ENCODE results near the gene CREB5.
"Not testable (repeated sequence)": the region's sequence is repeated elsewhere in the genome, so short reads cannot be mapped to it uniquely, and the experiment has no call there.

The CREB5 gene

GRCh38 chr7:28383975-28384374 lies 28.3 kb upstream of the CREB5 start:
- Histone ChIP-seq H3K36me3 (ENCODE audit: insufficient read depth, low read length) (no peaks in the 10 kb centered on the region), H3K9me3 (ENCODE audit: low read length) (no peaks in the 10 kb centered on the region), H3K4me3 (ENCODE audit: low read depth in 1 of 2, low read length in 2 of 2) (no peak overlapping the region), H3K4me1 (ENCODE audit: insufficient read depth, low read length) (no peaks in the 10 kb centered on the region), H3K27me3 (ENCODE audit: control insufficient read depth in 1 of 2, insufficient read depth in 2 of 2, low read length in 2 of 2) (no peaks in the 10 kb centered on the region), H3K27ac (ENCODE audit: low read depth, low read length) (no peak overlapping the region), H3K9ac (ENCODE audit: low read length) (no peak overlapping the region)

- Histone ChIP-seq H3K9me3 (ENCODE audit: low read length) (no peaks in the 10 kb centered on the region), H3K27ac (ENCODE audit: low read depth, low read length) (no peak overlapping the region), H3K27me3 (ENCODE audit: control insufficient read depth in 1 of 2, insufficient read depth in 2 of 2, low read length in 2 of 2) (no peaks in the 10 kb centered on the region), H3K9ac (ENCODE audit: low read length) (no peak overlapping the region), H3K4me3 (ENCODE audit: low read depth in 1 of 2, low read length in 2 of 2) (peak overlapping the region; percentile 38 to 47), H3K36me3 (ENCODE audit: insufficient read depth, low read length) (no peaks in the 10 kb centered on the region), H3K4me1 (ENCODE audit: insufficient read depth, low read length) (no peaks in the 10 kb centered on the region)
These were observed 22.6 kb upstream of the CREB5 start for GRCh38 chr7:28389504-28390395.

- Histone ChIP-seq H3K27ac (ENCODE audit: low read depth, low read length) (no peak overlapping the region), H3K9me3 (ENCODE audit: low read length) (no peaks in the 10 kb centered on the region), H3K27me3 (ENCODE audit: control insufficient read depth in 1 of 2, insufficient read depth in 2 of 2, low read length in 2 of 2) (no peaks in the 10 kb centered on the region), H3K4me1 (ENCODE audit: insufficient read depth, low read length) (no peaks in the 10 kb centered on the region), H3K4me3 (ENCODE audit: low read depth in 1 of 2, low read length in 2 of 2) (no peak overlapping the region), H3K9ac (ENCODE audit: low read length) (no peak overlapping the region), H3K36me3 (ENCODE audit: insufficient read depth, low read length) (no peaks in the 10 kb centered on the region)
These were observed 21.9 kb upstream of the CREB5 start for GRCh38 chr7:28390426-28390825.

DNA sequence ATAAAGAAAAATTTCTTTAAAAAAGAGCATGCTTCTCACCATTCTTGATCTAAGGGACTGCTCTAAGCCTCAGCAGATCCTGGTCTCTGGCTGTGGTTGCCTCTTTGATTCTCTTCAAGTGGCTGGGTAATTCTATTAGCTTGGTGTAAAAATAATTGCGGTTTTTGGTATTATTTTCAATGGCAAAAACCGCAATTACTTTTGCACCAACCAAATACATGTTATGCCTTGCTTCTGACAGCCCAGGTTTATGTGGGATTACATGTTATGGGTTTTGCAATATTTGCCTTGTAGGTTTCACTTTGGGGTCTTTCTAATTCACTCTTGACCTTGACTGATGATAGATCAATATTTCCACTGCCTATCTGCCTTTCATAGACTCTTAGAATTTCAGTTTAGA lies 20.0 kb upstream of the CREB5 start:
- no peak overlapping the region for H3K27ac ChIP-seq (ENCODE audit: low read depth, low read length)
- H3K9ac ChIP-seq (ENCODE audit: low read length), result no peak overlapping the region
- no peaks in the 10 kb centered on the region for H3K9me3 ChIP-seq (ENCODE audit: low read length)
- H3K36me3 ChIP-seq (ENCODE audit: insufficient read depth, low read length), result no peaks in the 10 kb centered on the region
- H3K4me1 ChIP-seq (ENCODE audit: insufficient read depth, low read length), result no peaks in the 10 kb centered on the region
- H3K4me3 ChIP-seq (ENCODE audit: low read depth in 1 of 2, low read length in 2 of 2), result no peak overlapping the region
- no peaks in the 10 kb centered on the region for H3K27me3 ChIP-seq (ENCODE audit: control insufficient read depth in 1 of 2, insufficient read depth in 2 of 2, low read length in 2 of 2)

DNA sequence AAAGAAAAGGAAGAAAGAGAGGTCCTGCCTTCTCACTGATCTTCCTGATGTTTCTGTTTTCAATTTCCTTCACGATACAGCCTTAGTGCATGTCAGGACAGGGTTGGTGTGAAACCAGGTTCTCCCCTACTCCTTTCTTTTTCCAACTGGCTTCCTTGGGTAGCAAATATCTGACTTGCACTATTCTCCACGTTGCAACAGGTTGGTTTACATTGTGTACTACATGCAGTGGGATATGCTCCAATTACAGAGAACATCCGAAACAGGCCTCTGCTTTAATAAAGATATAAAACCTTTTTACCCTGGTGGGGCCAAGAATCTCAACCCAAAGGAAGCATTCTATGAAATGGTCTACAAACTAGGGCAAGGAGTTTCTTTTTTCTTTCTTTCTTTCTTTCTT lies 16.9 kb upstream of the CREB5 start:
- Histone ChIP-seq H3K9ac (ENCODE audit: low read length) (no peak overlapping the region), H3K9me3 (ENCODE audit: low read length) (no peaks in the 10 kb centered on the region), H3K36me3 (ENCODE audit: insufficient read depth, low read length) (no peaks in the 10 kb centered on the region), H3K4me1 (ENCODE audit: insufficient read depth, low read length) (no peaks in the 10 kb centered on the region), H3K27ac (ENCODE audit: low read depth, low read length) (no peak overlapping the region), H3K27me3 (ENCODE audit: control insufficient read depth in 1 of 2, insufficient read depth in 2 of 2, low read length in 2 of 2) (no peaks in the 10 kb centered on the region), H3K4me3 (ENCODE audit: low read depth in 1 of 2, low read length in 2 of 2) (no peak overlapping the region)

- Histone ChIP-seq H3K36me3 (ENCODE audit: insufficient read depth, low read length) (no peaks in the 10 kb centered on the region), H3K27ac (ENCODE audit: low read depth, low read length) (no peak overlapping the region), H3K27me3 (ENCODE audit: control insufficient read depth in 1 of 2, insufficient read depth in 2 of 2, low read length in 2 of 2) (no peaks in the 10 kb centered on the region), H3K4me3 (ENCODE audit: low read depth in 1 of 2, low read length in 2 of 2) (no peak overlapping the region), H3K9me3 (ENCODE audit: low read length) (no peaks in the 10 kb centered on the region), H3K4me1 (ENCODE audit: insufficient read depth, low read length) (no peaks in the 10 kb centered on the region), H3K9ac (ENCODE audit: low read length) (no peak overlapping the region)
These were observed 16.5 kb upstream of the CREB5 start for GRCh38 chr7:28395831-28396230.

- H3K4me3 ChIP-seq (ENCODE audit: low read depth in 1 of 2, low read length in 2 of 2), result no peak overlapping the region
- H3K27me3 ChIP-seq (ENCODE audit: control insufficient read depth in 1 of 2, insufficient read depth in 2 of 2, low read length in 2 of 2), result no peaks in the 10 kb centered on the region
- H3K4me1 ChIP-seq (ENCODE audit: insufficient read depth, low read length), result no peaks in the 10 kb centered on the region
- no peaks in the 10 kb centered on the region for H3K36me3 ChIP-seq (ENCODE audit: insufficient read depth, low read length)
- no peak overlapping the region for H3K27ac ChIP-seq (ENCODE audit: low read depth, low read length)
- H3K9ac ChIP-seq (ENCODE audit: low read length), result no peak overlapping the region
- no peaks in the 10 kb centered on the region for H3K9me3 ChIP-seq (ENCODE audit: low read length)
These were observed 15.2 kb upstream of the CREB5 start for GRCh38 chr7:28397141-28397540.

DNA sequence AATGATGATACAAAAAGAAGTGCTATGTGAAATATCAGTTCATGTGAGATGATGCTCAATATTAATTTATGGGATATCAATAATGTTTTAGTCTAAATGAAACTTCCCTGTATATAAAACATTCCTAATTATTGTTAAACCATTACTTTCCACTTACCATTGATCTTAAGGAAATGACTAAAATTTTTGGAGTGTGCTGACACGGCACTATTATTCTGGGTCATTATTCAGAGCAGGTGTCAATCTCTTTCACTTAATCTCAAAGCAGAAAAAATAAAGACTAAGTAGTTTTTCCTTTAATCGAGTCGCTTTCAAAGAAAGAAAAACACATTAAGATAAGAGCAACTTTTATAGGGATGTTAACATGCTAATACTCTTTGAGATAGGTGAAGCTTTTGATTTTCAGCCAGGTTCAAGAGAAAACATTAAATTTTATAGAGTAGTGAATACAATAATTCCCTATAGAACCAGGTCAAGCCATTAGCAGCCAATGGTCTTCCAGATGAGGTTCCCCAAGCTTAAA lies 11.4 kb upstream of the CREB5 start:
- Histone ChIP-seq H3K9me3 (ENCODE audit: low read length) (no peaks in the 10 kb centered on the region), H3K27me3 (ENCODE audit: control insufficient read depth in 1 of 2, insufficient read depth in 2 of 2, low read length in 2 of 2) (no peaks in the 10 kb centered on the region), H3K9ac (ENCODE audit: low read length) (no peak overlapping the region), H3K4me1 (ENCODE audit: insufficient read depth, low read length) (no peaks in the 10 kb centered on the region), H3K27ac (ENCODE audit: low read depth, low read length) (no peak overlapping the region), H3K36me3 (ENCODE audit: insufficient read depth, low read length) (no peaks in the 10 kb centered on the region), H3K4me3 (ENCODE audit: low read depth in 1 of 2, low read length in 2 of 2) (no peak overlapping the region)

DNA sequence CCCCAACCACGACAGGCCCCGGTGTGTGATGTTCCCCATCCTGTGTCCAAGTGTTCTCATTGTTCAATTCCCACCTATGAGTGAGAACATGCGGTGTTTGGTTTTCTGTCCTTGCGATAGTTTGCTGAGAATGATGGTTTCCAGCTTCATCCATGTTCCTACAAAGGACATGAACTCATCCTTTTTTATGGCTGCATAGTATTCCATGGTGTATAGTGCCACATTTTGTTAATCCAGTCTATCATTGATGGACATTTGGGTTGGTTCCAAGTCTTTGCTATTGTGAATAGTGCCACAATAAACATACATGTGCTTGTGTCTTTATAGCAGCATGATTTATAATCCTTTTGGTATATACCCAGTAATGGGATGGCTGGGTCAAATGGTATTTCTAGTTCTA lies 10.8 kb upstream of the CREB5 start:
- H3K4me1 ChIP-seq (ENCODE audit: insufficient read depth, low read length); H3K4me3 ChIP-seq (ENCODE audit: low read depth in 1 of 2, low read length in 2 of 2); H3K36me3 ChIP-seq (ENCODE audit: insufficient read depth, low read length); H3K27me3 ChIP-seq (ENCODE audit: control insufficient read depth in 1 of 2, insufficient read depth in 2 of 2, low read length in 2 of 2); H3K9ac ChIP-seq (ENCODE audit: low read length); H3K9me3 ChIP-seq (ENCODE audit: low read length); H3K27ac ChIP-seq (ENCODE audit: low read depth, low read length): not testable (repeated sequence)

DNA sequence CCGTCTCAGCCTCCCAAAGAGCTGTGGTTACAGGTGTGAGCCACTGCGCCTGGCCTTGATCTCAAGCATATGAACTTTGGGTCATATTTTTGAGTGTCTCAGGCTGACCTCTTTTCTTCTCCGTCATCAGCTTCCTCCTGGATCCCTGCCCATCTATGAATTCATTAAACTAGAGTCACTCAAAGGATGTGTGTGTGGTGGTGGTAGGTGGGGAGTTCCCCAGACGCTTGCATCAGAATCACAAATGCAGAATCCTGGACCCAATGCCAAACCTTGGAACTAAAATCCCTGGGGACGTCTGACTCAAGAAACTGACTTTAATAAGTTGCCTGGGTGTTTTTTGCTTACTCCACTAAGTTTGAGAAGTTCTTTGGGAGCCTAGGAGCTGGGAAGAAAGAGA lies 6.7 kb upstream of the CREB5 start:
- H3K9me3 ChIP-seq (ENCODE audit: low read length), result no peaks in the 10 kb centered on the region
- H3K4me1 ChIP-seq (ENCODE audit: insufficient read depth, low read length), result peaks cover 21% of the 10 kb centered on the region
- no peaks in the 10 kb centered on the region for H3K36me3 ChIP-seq (ENCODE audit: insufficient read depth, low read length)
- peaks cover 0 to 1% of the 10 kb centered on the region in 2 donors for H3K27me3 ChIP-seq (ENCODE audit: control insufficient read depth in 1 of 2, insufficient read depth in 2 of 2, low read length in 2 of 2)
- H3K27ac ChIP-seq (ENCODE audit: low read depth, low read length), result no peak overlapping the region
- H3K4me3 ChIP-seq (ENCODE audit: low read depth in 1 of 2, low read length in 2 of 2), result no peak overlapping the region
- H3K9ac ChIP-seq (ENCODE audit: low read length), result no peak overlapping the region

- Histone ChIP-seq H3K36me3 (ENCODE audit: insufficient read depth, low read length) (no peaks in the 10 kb centered on the region), H3K9me3 (ENCODE audit: low read length) (no peaks in the 10 kb centered on the region), H3K4me3 (ENCODE audit: low read depth in 1 of 2, low read length in 2 of 2) (no peak overlapping the region), H3K27me3 (ENCODE audit: control insufficient read depth in 1 of 2, insufficient read depth in 2 of 2, low read length in 2 of 2) (peaks cover 0 to 6% of the 10 kb centered on the region in 2 donors), H3K4me1 (ENCODE audit: insufficient read depth, low read length) (peaks cover 26% of the 10 kb centered on the region), H3K9ac (ENCODE audit: low read length) (no peak overlapping the region), H3K27ac (ENCODE audit: low read depth, low read length) (no peak overlapping the region)
These were observed 6.1 kb upstream of the CREB5 start for GRCh38 chr7:28406192-28406591.

DNA sequence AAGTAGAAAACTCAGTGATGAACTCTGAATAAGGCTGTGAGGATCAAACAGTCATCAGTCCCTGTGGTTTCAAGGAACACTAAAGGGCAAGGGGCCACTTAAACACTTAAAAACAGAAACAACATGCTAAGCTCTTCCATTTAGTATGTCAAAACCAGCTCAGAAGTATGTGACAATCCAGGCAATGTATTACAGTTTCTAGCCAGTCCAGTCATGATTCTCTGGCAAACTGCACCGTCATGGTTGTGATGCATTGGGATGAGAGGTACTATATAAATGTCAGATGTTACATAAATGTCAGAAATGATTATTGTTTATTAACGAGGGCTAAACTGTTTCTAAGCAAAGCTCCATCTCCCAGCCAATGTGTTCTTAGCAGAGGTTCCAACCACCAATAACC lies 4.7 kb upstream of the CREB5 start:
- Histone ChIP-seq H3K4me1 (ENCODE audit: insufficient read depth, low read length) (peaks cover 26% of the 10 kb centered on the region), H3K27ac (ENCODE audit: low read depth, low read length) (peak overlapping the region; percentile 93), H3K36me3 (ENCODE audit: insufficient read depth, low read length) (no peaks in the 10 kb centered on the region), H3K9ac (ENCODE audit: low read length) (no peak overlapping the region), H3K27me3 (ENCODE audit: control insufficient read depth in 1 of 2, insufficient read depth in 2 of 2, low read length in 2 of 2) (peaks cover 4 to 11% of the 10 kb centered on the region in 2 donors), H3K4me3 (ENCODE audit: low read depth in 1 of 2, low read length in 2 of 2) (no peak overlapping the region), H3K9me3 (ENCODE audit: low read length) (no peaks in the 10 kb centered on the region)

Data from muscle layer of colon (tissue), 2 donors.